GM18909 (cell line): ENCODE measurements around the gene TMEM235.
A peak's percentile ranks its signal among the peaks of the same experiment; 100 is the strongest.

Source experiments
- ATAC-seq: cut with Tn5 transposase; IDR thresholded peaks from one replicate; pipeline ENCODE4 v1.9.1; 2021; ENCODE audit warnings: mild to moderate bottlenecking; ENCODE audit not compliant: unreplicated experiment, poor library complexity

TMEM235 gene

GRCh38 chr17:78230996-78231935, at the start of gene TMEM235:
Gene TMEM235, plus strand, starts transcription at chr17:78231631. Its CDS starts 393 bp downstream, at chr17:78232024.
- ATAC-seq = no peak

- ATAC-seq = no peak
These were observed 48.9 kb upstream of the TMEM235 start for GRCh38 chr17:78182504-78182903.

- ATAC-seq = no peak
These were observed 47.5 kb upstream of the TMEM235 start for GRCh38 chr17:78183916-78184315.

GRCh38 chr17:78184351-78184750, 47.1 kb upstream of the TMEM235 start:
- no peak for ATAC-seq

- no peak for ATAC-seq
These were observed 46.6 kb upstream of the TMEM235 start for GRCh38 chr17:78184868-78185267.

GRCh38 chr17:78185981-78186691, 45.3 kb upstream of the TMEM235 start:
- no peak for ATAC-seq

- peak; percentile 94 for ATAC-seq
These were observed 44.5 kb upstream of the TMEM235 start, which contains the start of the genes AFMID and TK1 for GRCh38 chr17:78186692-78187595. Gene AFMID, plus strand, starts transcription at chr17:78187362. Its CDS starts 9 bp downstream, at chr17:78187371. Gene TK1, minus strand, starts transcription at chr17:78187052. Its CDS starts 58 bp downstream, at chr17:78186994.

- ATAC-seq = no peak
These were observed 34.7 kb upstream of the TMEM235 start for GRCh38 chr17:78196716-78197115.

- ATAC-seq = no peak
These were observed 34.1 kb upstream of the TMEM235 start for GRCh38 chr17:78197147-78197832.

GRCh38 chr17:78200451-78200850, 31.0 kb upstream of the TMEM235 start:
- ATAC-seq = no peak

GRCh38 chr17:78202666-78203065, 28.8 kb upstream of the TMEM235 start:
- ATAC-seq = no peak

- no peak for ATAC-seq
These were observed 26.9 kb upstream of the TMEM235 start for GRCh38 chr17:78204387-78205123.

- no peak for ATAC-seq
These were observed 26.2 kb upstream of the TMEM235 start for GRCh38 chr17:78205124-78205775.

- ATAC-seq = no peak
These were observed 25.1 kb upstream of the TMEM235 start for GRCh38 chr17:78206298-78206697.

GRCh38 chr17:78208486-78208885, 22.9 kb upstream of the TMEM235 start:
- no peak for ATAC-seq

- no peak for ATAC-seq
These were observed 21.3 kb upstream of the TMEM235 start for GRCh38 chr17:78210111-78210510.

GRCh38 chr17:78211032-78211431, 20.4 kb upstream of the TMEM235 start:
- ATAC-seq = no peak

GRCh38 chr17:78214016-78214705, 17.3 kb upstream of the TMEM235 start, which contains the start of gene BIRC5:
Gene BIRC5, plus strand, starts transcription at chr17:78214253. Its CDS starts 64 bp downstream, at chr17:78214317.
- peak; percentile 86 for ATAC-seq
